OCI-LY3 (cell line): ENCODE measurements around the gene SRM.

Experiments used
- H2AFZ ChIP-seq: fragments of 200-600, 300-600 bp; shearing (Covaris generic); 2 replicates; pipeline ENCODE4 v1.6.0; 2014; ENCODE audit warnings: antibody characterized with exemption, low read depth, low read length
- H3K27ac ChIP-seq: fragments of 200-600, 300-600 bp; sonication (generic); 2 replicates; pipeline ENCODE4 v1.5.1; 2014; ENCODE audit warnings: mild to moderate bottlenecking, low read length, moderate library complexity, mixed read lengths
- H3K27me3 ChIP-seq: fragments of 200-600, 300-600 bp; sonication (generic); 2 replicates; pipeline ENCODE4 v1.6.1; 2014; ENCODE audit warnings: low read depth, low read length, mixed read lengths
- H3K36me3 ChIP-seq: fragments of 200-600, 300-600 bp; sonication (generic); replicated peaks from 2 replicates; pipeline ENCODE3; 2014; ENCODE audit warnings: low read depth, low read length, mixed read lengths
- H3K4me1 ChIP-seq: fragments of 300-600, 200-600 bp; sonication (generic); 2 replicates; pipeline ENCODE4 v1.6.1; 2014; ENCODE audit warnings: low read length, mixed read lengths
- H3K4me2 ChIP-seq: fragments of 200-600, 300-600 bp; sonication (generic); 2 replicates; pipeline ENCODE4 v1.6.1; 2014; ENCODE audit warnings: low read length, mixed read lengths
- H3K4me3 ChIP-seq: fragments of 300-600, 200-600 bp; sonication (generic); 2 replicates; pipeline ENCODE4 v1.5.1; 2014; ENCODE audit warnings: antibody characterized with exemption, mild to moderate bottlenecking, low read length, moderate library complexity
- H3K79me2 ChIP-seq: fragments of 300-600, 200-600 bp; shearing (Covaris generic); 2 replicates; pipeline ENCODE4 v1.6.1; 2014; ENCODE audit warnings: mild to moderate bottlenecking, low read length, mixed read lengths
- H3K9ac ChIP-seq: fragments of 300-600, 200-600 bp; shearing (Covaris generic); 2 replicates; pipeline ENCODE4 v1.6.0; 2014; ENCODE audit warnings: mild to moderate bottlenecking, low read length, moderate library complexity
- H3K9me3 ChIP-seq: fragments of 200-600, 300-600 bp; shearing (Covaris generic); 2 replicates; pipeline ENCODE4 v1.6.1; 2014; ENCODE audit warnings: low read length, mixed read lengths; ENCODE audit not compliant: insufficient read depth
- H4K20me1 ChIP-seq: fragments of 200-600, 300-600 bp; sonication (generic); 2 replicates; pipeline ENCODE4 v1.6.1; 2016; ENCODE audit warnings: low read length, mixed read lengths; ENCODE audit not compliant: insufficient read depth
- CTCF ChIP-seq: fragments of 200-600, 300-600 bp; sonication (generic); IDR thresholded peaks from 2 replicates; pipeline ENCODE4 v1.5.1; 2014; ENCODE audit warnings: antibody characterized with exemption, low read length, low read depth
- EZH2phosphoT487 ChIP-seq: fragments of 200-600 bp; shearing (Covaris generic); IDR thresholded peaks from 2 replicates; pipeline ENCODE4 v1.6.1; 2018; ENCODE audit warnings: antibody characterized with exemption, mixed run types, low read depth

The SRM gene

GRCh38 chr1:11012260-11013159, 47.3 kb downstream of the SRM start, which contains the start of gene TARDBP:
Gene TARDBP (plus strand): TSS chr1:11012654. CDS start chr1:11013728, 1,074 bp downstream.
- Histone ChIP-seq H3K4me1 (peaks cover 11% of the 10 kb centered on the region), H3K79me2 (peaks cover 28% of the 10 kb centered on the region), H3K9me3 (no peaks in the 10 kb centered on the region), H3K4me3 (peak within 1 kb of the TSS; percentile 92), H3K36me3 (peaks cover 23% of the 10 kb centered on the region), H4K20me1 (peaks cover 17% of the 10 kb centered on the region), H3K9ac (peak within 1 kb of the TSS; percentile 80), H3K27ac (peak within 1 kb of the TSS; percentile 61), H3K4me2 (peak within 1 kb of the TSS; percentile 90), H2AFZ (peak within 1 kb of the TSS; percentile 92), H3K27me3 (no peaks in the 10 kb centered on the region)
- TF ChIP-seq CTCF = no peak
- no peak for TF ChIP-seq EZH2phosphoT487
